GM18498 (cell line): ENCODE measurements around the gene PHF19.

ENCODE experiments used
- ATAC-seq: cut with Tn5 transposase; IDR thresholded peaks from one replicate; pipeline ENCODE4 v1.9.1; 2021; ENCODE audit warnings: mild to moderate bottlenecking, moderate library complexity; ENCODE audit not compliant: unreplicated experiment

The PHF19 gene

DNA sequence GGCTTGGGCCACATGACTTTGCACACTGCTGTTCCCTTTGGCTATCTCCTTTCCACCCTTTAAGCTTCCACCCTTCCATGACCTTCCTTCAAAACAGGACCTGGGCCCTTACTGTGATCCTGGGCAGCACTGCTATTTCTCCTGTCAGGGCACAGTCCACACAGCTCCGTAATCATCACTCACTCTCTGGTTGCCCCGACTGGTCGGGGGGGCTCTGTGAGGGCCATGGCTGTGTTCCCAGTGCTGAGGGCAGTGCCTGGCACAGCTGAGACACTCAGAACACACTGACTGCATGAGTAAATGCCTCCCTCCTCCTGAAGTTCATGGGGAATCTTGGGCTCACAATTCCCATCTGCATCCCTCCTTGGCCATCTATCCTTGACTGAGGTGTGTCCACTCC, 37.4 kb upstream of the PHF19 start:
- ATAC-seq: no peak

DNA sequence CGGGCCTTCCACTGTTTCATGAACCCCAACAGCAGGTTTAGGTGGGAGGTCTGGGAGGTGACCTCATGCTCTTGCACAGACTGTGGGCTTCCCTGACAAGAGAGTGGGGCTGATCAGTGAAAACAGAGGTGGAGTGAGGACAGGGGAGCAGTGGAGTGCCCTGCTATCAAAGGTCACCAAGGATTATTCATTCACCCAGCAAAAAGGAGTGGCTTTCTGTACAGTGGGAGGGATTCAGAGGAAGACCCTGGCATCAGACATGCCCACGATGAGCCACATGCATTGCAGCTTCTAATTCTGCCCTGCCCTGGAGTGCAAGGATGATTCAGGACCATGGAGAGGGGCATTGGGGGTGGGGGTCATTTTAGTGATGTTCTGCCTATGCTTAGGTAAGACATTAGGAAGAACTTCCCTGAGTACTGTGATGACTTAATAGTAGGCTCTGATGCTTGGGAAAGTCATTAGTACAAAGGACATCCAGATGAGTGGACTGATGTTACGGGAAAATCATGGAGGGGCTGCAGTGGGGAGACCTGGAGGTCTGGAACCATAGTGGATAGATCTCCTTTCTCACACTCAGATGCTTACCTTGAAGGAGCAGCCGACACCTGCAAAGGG, 36.8 kb upstream of the PHF19 start:
- ATAC-seq: no peak

DNA sequence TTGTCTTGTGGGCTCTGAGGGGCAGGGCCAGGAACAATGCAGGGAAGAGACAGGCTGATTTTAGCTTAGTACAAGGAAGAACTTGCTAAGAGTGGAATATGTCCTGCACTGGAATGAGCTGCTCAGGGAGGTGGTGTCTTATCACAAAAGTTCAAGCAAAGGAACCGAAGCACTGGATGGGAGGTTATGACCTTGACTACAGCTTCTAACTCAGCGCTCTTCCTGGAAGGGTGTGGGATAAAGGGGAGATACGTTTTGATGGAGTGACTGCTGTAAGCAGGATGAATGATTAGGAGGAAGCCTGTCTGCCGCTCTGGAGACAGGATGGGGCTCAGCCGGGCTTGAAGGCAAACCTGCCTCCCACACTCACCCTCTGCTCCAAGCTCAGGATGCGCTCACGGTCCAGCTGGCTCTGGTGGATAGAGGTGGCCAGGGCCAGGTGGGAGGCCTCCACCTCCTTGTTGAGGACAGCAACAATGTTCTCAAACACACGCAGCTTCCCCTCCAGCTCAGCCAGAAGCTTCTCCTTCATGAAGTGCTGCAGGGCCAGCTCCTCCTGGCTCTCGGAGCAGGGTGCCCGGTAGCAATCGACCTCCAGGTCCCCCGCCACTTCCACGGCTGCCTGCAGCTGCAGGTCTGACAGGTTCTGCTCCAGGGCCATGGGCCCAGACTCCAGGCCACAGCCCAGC, 36.1 kb upstream of the PHF19 start:
- ATAC-seq: no peak

DNA sequence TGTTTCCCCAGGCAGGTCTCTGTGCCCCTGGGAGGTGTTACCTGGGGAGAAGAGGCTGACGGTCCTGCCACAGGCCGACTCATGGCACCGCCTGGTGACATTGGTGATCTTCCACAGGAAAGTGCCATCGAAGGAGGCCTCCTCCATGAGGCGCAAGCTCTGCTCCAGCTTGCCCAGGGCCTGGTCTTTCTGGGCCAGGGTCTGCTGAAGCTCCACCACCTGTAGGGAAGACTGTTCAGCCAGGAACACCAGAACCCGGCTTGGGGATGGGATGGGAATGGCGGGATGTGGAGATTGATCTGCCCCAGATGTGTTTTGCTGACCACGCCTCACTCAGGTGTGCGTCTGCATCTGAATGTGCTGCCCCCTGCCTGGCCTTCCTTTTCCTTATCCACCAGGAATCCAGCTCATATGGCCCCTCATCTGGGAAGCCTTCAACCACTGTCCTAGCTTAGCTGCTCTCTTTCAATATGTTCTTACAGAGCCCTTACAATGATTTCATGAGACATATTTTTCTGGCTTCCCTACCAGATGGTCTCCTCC, 34.4 kb upstream of the PHF19 start:
- ATAC-seq: no peak

DNA sequence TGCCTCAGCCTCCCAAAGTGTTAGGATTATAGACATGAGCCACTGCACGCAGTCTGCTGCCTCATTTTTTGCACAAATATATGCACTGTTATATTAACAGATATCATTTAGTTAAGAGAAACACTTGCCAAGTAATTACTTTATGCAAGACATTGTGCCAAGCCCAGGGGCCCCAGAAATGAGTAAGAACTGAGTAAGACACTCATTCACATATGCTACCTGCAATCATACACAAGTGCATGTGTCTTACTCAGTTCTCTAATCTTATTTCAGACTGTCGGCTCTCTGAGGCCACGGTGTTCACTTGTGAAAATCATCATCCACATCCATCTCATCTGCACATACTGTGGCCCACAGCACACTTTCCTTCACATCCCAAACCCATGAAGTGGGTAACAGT, 33.7 kb upstream of the PHF19 start:
- no peak for ATAC-seq

DNA sequence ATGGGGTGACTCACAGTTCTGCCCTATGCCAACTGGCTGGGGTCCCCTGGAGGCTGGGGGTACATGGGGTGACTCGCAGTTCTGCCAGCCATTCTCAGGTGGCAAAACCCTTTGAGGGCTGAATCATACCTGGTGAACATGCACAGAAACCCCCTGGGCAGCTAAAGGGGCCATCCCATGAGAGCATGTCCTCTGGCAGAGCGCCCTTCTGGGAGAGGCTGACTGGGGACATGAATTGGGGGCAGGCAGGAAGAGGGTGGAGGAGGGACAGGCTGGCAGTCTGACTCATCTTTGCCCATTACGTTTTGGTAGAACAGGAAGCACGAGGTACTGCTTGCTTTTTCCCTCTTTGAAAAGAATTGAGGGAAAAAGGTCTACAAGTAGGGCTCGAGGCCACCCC, 32.9 kb upstream of the PHF19 start:
- no peak for ATAC-seq

DNA sequence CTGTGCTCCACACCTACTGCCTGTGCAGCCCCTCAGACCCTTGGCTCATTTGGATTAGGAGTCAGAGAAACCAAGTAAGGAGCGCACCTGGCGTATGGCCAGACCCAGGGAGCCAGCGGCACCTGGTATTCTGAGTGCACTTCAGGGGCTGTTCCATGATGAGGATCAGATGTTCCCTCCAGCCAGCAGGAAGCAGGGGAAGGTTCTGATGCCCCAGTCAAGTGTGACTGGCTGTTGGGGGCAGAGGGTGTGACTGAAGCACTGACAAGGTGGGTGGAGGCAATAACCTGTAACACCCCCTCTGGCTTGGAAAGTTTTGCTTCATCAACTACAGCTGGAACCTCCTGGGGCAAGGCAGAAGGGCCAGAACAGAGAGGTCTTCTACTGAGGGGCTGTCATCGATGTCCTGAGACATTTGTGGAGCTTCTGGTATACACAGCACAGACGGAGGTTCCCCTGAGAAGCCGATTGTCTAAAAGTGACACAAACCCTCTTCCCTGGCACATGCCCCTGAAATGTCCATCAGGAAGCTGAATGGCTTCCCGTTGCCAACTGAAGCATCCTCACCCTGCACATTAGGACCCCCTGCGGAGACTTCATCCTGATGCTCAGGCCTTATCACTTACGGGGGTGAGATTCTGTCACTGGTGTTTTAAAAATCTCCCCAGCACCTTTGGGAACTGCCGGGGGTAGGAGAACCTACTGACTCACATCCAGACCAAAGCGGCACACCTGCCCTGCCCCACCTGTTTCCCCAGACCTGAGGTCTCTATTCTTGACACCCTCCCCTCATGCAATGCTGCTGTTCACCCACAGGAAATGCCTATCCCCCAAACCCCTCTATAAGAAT, 28.6 kb upstream of the PHF19 start:
- ATAC-seq: no peak

DNA sequence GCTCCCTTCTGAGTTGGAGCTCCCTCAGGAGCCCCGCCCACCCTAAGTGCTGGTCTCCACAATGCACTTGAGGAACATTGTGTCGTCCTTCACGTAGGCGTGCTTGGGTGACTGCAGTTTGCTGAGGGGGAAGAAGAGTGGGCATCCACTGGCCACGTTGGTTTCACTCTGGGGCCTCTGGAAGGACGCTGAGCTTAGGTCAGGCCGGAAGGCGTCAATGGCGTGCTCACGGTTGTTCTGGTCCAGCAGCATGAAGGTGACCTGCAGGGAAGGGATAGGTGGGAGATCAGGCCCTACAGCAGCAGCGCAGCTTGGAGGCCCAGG, 28.0 kb upstream of the PHF19 start:
- ATAC-seq: no peak

DNA sequence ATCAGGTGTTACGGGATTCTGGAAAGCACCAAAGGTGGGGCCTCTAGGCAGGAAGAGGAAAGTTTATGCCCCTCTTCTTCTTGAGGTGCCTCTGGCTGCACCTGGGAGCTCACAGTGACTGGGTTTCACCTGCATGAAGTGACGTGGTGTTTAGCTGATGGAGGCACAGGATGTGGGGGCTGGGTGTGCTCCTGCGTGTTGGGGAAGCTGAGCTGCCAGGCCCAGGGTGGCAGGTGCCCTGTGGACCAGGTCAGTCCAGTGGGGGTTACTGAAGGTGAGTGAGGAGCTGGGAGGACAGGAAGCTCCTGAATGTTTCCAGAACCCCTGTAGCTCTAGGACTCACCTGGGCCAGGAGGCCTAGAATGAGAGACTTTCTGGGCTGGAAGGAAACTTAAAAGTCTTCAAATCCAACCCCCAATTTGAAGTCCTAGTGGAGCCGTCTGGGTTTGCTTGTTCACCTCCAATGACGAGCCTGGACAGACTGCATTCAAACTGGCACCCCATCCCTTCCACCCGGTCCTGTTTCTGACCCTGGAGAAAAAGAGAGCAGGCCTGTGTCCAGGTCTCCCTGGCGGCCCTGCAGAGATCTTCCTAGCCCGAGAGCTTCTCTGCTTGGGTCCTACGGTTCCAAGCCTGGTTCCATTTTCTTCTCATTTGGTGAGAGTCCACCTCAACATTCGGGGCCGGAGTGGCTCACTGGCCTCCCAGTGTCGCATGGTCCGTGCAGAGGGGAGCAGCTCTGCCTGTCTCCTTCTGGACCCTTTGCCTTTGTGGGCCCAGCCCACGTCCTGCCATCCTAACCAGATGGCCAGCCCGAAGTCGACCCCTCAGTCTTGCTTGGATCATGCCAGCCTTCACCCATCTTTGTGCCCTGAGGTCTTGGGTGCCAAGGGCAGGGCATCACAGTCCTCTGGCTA, 27.3 kb upstream of the PHF19 start:
- no peak for ATAC-seq

DNA sequence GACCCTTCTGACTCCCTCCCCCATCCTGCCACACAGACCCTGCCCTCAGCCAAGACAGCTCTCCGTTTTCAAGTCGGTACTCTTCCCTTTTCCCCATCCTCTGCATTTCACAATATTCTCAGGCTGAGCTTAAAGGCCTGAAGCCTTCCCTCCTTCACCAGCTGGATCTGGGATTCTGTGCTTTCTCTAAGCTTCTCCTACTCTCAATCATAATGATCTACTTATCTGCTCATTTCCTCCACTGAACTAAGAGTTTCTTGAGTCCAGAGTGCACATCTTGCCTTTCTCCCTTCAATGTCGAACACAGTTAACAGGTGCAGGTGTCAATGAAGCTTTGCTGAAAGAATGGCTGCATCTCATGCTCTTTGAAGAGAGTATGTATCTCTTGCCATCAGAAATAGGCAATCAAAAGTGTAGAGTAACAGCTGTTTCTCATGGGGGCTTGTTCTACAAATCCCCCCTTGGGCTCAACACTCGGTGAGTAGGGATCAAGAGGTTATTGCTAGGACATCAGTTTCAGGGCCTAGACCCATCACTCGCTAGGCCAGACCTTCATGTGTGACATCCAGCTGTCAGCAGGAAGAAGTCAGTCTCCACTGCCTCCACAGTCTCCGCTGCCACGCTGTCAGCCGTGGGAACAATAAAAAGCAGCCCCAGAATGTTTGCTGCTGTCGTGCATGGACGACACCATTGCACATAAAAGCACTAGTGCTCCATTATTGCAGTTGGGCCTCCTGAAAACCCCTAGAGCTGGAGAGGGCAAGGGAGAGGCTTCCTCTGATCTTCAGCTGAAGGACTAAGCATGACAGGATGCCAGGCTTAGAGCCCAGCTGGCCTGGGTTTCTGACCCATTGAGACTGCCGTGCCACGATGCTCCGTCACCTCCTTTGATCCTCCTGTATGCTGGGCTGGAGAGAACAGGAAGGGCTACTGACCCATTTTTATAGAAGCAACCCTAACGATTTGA, 25.9 kb upstream of the PHF19 start:
- ATAC-seq: no peak

DNA sequence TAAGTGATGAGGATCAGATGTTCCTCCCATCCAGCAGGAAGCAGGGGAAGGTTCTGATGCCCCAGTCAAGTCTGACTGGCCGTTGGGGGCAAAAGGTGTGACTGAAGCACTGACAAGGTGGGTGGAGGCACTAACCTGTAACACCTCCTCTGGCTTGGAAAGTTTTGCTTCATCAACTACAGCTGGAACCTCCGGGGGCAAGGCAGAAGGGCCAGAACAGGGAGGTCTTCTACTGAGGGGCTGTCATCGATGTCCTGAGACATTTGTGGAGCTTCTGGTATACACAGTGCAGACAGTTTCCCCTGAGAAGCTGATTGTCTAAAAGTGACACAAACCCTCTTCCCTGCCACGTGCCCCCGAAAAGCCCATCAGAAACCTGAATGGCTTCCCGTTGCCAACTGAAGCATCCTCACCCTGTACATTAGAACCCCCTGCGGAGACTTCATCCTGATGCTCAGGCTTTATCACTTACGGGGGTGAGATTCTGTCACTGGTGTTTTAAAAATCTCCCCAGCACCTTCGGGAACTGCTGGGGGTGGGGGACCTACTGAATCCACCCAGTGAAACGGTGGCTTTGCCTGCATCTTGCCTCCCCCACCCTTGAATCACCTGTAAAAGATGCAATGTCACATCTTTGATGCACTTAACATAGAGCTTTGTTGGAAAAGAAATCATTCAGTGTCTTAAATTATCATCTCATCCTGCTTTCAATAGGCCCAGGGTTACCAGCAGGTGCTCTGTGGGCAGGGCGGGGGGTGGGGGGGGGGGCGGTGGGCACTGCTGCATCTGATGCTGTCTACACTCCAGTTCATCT, 25.0 kb upstream of the PHF19 start:
- ATAC-seq: no peak

DNA sequence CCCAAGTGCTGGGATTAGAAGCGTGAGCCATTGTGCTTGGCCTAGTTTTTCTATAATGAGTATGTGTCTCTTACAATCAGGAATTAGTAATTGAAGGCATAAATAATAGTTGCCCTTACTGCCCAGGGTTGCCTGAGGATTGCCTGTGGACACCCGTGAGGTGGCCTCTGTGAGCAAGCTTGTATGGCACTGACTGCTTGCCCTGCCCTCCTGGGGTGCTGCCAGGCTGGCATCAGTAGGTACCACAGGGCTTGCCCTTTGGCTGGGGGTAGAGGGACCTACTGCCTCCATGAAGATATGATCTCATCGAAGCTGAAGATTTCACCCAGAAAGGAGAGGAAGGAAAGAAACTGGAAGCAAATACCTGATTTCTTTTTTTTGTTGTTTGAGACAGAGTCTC, 23.8 kb upstream of the PHF19 start:
- no peak for ATAC-seq

DNA sequence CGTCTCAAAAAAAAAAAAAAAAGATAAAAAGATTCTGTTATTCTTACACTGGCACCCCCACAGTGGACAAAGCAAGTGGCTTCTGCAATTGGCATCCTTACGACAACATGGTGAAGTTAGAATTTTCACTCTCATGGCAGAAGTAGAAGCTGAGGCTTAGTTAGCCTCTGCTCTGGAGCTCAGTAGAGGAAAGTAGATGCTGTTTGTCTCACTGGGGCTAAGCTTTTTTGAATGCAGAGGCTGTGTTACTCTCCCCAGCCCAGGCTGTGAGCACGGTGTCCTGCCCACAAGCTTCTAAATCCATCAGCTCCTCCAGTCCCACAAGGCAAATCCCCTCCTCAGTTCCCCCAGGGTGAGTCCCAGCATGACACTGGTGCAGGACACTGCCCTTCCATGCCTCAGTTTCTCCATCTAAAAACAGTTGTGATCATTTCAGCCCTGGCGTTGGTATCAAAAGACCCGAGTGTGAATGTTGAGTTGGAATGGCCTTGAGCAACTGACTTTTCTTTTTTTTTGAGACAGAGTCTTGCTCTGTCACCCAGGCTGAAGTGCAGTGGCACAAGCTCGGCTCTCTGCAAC, 22.6 kb upstream of the PHF19 start:
- no peak for ATAC-seq

DNA sequence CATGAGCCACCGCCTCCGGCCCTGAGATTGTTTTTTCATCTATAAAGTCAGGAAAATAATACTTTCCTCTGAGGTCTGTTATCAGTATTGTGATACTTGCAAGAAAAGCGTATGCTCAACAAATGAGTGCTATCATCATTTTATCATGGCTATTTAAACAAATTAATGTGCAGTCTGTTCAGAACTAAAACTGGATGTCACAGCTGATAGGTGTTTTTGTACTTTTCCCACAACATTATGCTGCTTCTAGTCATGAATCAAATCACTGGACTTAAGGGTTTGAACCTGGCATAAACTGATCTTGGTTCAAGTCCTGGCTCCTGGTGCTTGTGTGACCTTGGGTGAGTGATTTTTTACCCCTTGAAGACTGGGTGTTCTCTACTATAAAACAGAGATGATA, 21.4 kb upstream of the PHF19 start:
- no peak for ATAC-seq

DNA sequence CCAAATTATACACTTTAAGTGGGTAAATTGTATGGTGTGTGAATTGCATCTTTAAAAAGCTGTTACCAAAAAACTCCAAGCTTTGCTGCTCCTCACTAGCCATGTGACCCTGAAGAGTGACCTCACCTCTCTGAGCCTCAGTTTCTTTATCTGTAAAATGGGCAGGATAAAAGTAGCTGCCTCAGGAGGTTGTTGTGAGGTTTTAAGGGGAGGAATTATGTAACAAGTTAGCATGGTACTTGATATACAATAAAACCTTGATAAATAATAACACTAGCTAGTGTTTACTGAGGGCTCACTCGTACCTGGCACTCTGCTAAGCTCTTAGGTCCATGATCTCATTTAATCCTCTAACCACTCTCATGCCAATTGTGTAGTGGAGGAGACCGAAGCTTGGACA, 19.0 kb upstream of the PHF19 start:
- ATAC-seq: no peak

DNA sequence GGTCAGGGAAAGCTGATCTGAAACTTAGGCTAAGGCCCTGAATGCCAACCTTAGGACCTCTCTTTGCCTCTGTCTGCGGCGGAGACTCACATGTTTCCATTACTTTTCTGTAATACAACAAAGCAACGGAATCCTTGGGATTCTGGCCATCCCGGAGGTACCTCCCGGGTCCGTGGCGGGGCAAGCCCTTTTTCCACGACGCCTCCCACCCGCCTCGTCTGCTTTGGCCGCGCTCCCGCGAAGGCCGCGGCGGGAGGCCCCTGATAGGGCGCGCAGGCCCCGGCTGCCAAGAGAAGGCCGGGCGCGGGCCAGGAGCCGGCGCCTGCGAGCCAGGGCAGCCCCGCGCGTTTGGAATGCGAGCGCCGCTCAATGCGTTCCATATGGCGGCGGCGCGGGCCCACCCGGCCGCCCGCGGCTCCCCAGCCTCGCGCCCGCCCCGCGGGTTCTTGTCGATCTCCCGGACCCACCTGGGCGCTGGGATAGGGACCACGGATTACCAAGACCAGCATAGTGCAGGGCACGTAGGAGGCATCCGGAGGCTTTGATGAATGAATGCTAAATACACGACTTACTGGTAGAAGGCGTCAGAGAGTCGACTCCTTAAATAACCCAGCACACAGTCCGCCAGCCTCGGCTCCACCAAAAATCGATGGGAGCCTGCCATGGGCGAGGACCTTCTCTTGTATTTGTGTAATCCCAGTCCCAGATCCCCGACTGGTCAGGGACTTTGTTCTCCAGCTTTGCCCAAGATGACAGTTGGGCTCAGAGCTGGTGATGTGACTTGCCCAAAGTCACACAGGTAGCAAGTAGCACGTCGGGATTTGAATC, 17.5 kb upstream of the PHF19 start:
- ATAC-seq: no peak

DNA sequence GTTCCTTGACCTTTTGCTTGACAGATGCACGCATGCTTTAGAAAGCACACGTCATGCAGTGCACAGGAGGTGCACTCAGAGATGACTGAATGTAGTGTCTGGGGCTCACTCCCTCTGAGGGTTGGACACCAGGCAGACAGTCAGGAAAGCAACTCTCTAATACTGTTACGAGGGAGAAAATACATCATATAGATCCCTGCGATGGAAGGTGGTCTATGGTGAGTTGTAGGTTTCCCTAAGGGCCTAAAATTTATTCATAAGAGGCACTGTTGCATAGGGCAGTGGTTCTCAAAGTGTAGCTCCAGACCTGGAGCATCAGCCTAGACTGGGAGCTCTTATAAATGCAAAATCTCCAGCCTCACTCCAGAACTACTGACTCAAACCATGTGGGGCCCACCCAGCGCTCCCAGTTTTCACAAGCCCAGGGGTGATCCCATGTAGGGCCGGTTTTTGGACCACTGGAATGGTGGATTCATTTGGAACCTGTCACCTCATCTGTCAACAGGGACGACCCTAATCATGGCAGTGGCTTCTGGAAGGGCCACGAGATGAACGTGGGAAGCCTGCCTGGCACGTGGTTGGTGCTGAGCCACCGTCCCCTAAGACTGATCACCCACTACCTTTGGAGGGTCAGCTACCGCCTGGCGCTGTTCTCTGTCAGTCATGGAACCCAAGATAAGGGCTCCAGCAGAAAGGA, 16.8 kb upstream of the PHF19 start:
- no peak for ATAC-seq
